Activated CD4-positive, alpha-beta T cell treated with anti-CD3 and anti-CD28 coated beads, Interleukin-2, amount 10 ng/mL, durations not matched to agents 7 days and 5 days (primary cell): ENCODE results near the gene THOC3. TPM values are rescaled to one million over a fixed set of nuclear protein-coding genes. Genes with fewer than 3 reads are reported as not detected.
"Not testable (repeated sequence)": the region's sequence is repeated elsewhere in the genome, so short reads cannot be mapped to it uniquely, and the experiment has no call there.

ENCODE experiments used
- CTCF ChIA-PET: fragments of 350-600 bp; sonication (Branson Sonifier 250); formaldehyde crosslinking; loops from one replicate; lab custom pipeline; 2021; ENCODE audit warnings: antibody characterized with exemption; lab: Charles Lee
- POLR2A ChIA-PET: fragments of 350-600 bp; sonication (Branson Sonifier 250); formaldehyde crosslinking; loops from one replicate; lab custom pipeline; 2021; ENCODE audit warnings: antibody characterized with exemption; lab: Charles Lee
- DNase-seq: peaks from one replicate; pipeline ENCODE4 v3.0.0-alpha.2; 2020
- H3K27ac Mint-ChIP-seq: one replicate; pipeline ENCODE4 v1.8.0; 2021; ENCODE audit warnings: mild to moderate bottlenecking, moderate library complexity, mixed read lengths
- H3K27me3 Mint-ChIP-seq: one replicate; pipeline ENCODE4 v1.8.0; 2021; ENCODE audit warnings: mixed read lengths
- H3K36me3 Mint-ChIP-seq: one replicate; pipeline ENCODE4 v1.8.0; 2021; ENCODE audit warnings: low read depth, mixed read lengths
- H3K4me1 Mint-ChIP-seq: one replicate; pipeline ENCODE4 v1.8.0; 2021; ENCODE audit warnings: mixed read lengths
- H3K4me3 Mint-ChIP-seq: one replicate; pipeline ENCODE4 v1.8.0; 2021; ENCODE audit warnings: mild to moderate bottlenecking, moderate library complexity, mixed read lengths
- H3K9me3 Mint-ChIP-seq: one replicate; pipeline ENCODE4 v1.8.0; 2021; ENCODE audit warnings: mixed read lengths
- total RNA-seq, 2 experiments: library from RNA; stranded (reverse); gene quantifications; one replicate each; pipeline ENCODE4 v1.2.3, GENCODE V29; 2021

The THOC3 gene
- total RNA-seq, 2 experiments from 2014 or later: 58.4 to 61.6 TPM

- DNase-seq, CTCF ChIA-PET, POLR2A ChIA-PET, H3K27ac Mint-ChIP-seq, H3K9me3 Mint-ChIP-seq, H3K4me3 Mint-ChIP-seq, H3K27me3 Mint-ChIP-seq, H3K4me1 Mint-ChIP-seq, H3K36me3 Mint-ChIP-seq: not testable (repeated sequence)
Observed at GRCh38 chr5:175962329-175962728, 5.8 kb downstream of the THOC3 start.

GRCh38 chr5:175960228-175960627 is 7.9 kb downstream of the THOC3 start:
- POLR2A ChIA-PET, H3K36me3 Mint-ChIP-seq, H3K9me3 Mint-ChIP-seq, H3K27me3 Mint-ChIP-seq, H3K27ac Mint-ChIP-seq, CTCF ChIA-PET, H3K4me3 Mint-ChIP-seq, DNase-seq, H3K4me1 Mint-ChIP-seq: not testable (repeated sequence)

GRCh38 chr5:175958515-175958914 is 9.6 kb downstream of the THOC3 start:
- CTCF ChIA-PET, H3K27ac Mint-ChIP-seq, H3K4me3 Mint-ChIP-seq, DNase-seq, POLR2A ChIA-PET, H3K4me1 Mint-ChIP-seq, H3K27me3 Mint-ChIP-seq, H3K9me3 Mint-ChIP-seq, H3K36me3 Mint-ChIP-seq: not testable (repeated sequence)

GRCh38 chr5:175954107-175954506 is 14.0 kb downstream of the THOC3 start:
- H3K27me3 Mint-ChIP-seq, H3K4me1 Mint-ChIP-seq, H3K36me3 Mint-ChIP-seq, H3K9me3 Mint-ChIP-seq, CTCF ChIA-PET, POLR2A ChIA-PET, DNase-seq, H3K27ac Mint-ChIP-seq, H3K4me3 Mint-ChIP-seq: not testable (repeated sequence)

- H3K27me3 Mint-ChIP-seq, H3K4me3 Mint-ChIP-seq, CTCF ChIA-PET, DNase-seq, H3K9me3 Mint-ChIP-seq, H3K27ac Mint-ChIP-seq, H3K4me1 Mint-ChIP-seq, H3K36me3 Mint-ChIP-seq, POLR2A ChIA-PET: not testable (repeated sequence)
Observed at GRCh38 chr5:175952810-175953209, 15.3 kb downstream of the THOC3 start.

- CTCF ChIA-PET, DNase-seq, H3K4me1 Mint-ChIP-seq, H3K4me3 Mint-ChIP-seq, POLR2A ChIA-PET, H3K27me3 Mint-ChIP-seq, H3K9me3 Mint-ChIP-seq, H3K36me3 Mint-ChIP-seq, H3K27ac Mint-ChIP-seq: not testable (repeated sequence)
Observed at GRCh38 chr5:175951339-175951969, 16.7 kb downstream of the THOC3 start.

GRCh38 chr5:175948329-175949108 is 19.6 kb downstream of the THOC3 start:
- H3K9me3 Mint-ChIP-seq, H3K36me3 Mint-ChIP-seq, H3K27me3 Mint-ChIP-seq, POLR2A ChIA-PET, H3K4me3 Mint-ChIP-seq, DNase-seq, CTCF ChIA-PET, H3K4me1 Mint-ChIP-seq, H3K27ac Mint-ChIP-seq: not testable (repeated sequence)

GRCh38 chr5:175943253-175943652 is 24.9 kb downstream of the THOC3 start:
- H3K4me3 Mint-ChIP-seq, H3K9me3 Mint-ChIP-seq, H3K27ac Mint-ChIP-seq, H3K27me3 Mint-ChIP-seq, CTCF ChIA-PET, DNase-seq, POLR2A ChIA-PET, H3K4me1 Mint-ChIP-seq: not testable (repeated sequence)
- peaks cover 11% of the 10 kb centered on the region for H3K36me3 Mint-ChIP-seq

- peaks cover 11% of the 10 kb centered on the region for H3K36me3 Mint-ChIP-seq
- H3K9me3 Mint-ChIP-seq, CTCF ChIA-PET, POLR2A ChIA-PET, DNase-seq, H3K4me1 Mint-ChIP-seq, H3K27me3 Mint-ChIP-seq, H3K27ac Mint-ChIP-seq, H3K4me3 Mint-ChIP-seq: not testable (repeated sequence)
Observed at GRCh38 chr5:175940632-175941031, 27.5 kb downstream of the THOC3 start.

GRCh38 chr5:175938489-175938888 is 29.6 kb downstream of the THOC3 start:
- POLR2A ChIA-PET, H3K9me3 Mint-ChIP-seq, H3K4me3 Mint-ChIP-seq, DNase-seq, H3K27ac Mint-ChIP-seq, H3K27me3 Mint-ChIP-seq, CTCF ChIA-PET, H3K4me1 Mint-ChIP-seq: not testable (repeated sequence)
- peaks cover 11% of the 10 kb centered on the region for H3K36me3 Mint-ChIP-seq

- POLR2A ChIA-PET, H3K36me3 Mint-ChIP-seq, H3K9me3 Mint-ChIP-seq, CTCF ChIA-PET, H3K27me3 Mint-ChIP-seq, H3K27ac Mint-ChIP-seq, H3K4me3 Mint-ChIP-seq, DNase-seq, H3K4me1 Mint-ChIP-seq: not testable (repeated sequence)
Observed at GRCh38 chr5:175928752-175929151, 39.4 kb downstream of the THOC3 start.

GRCh38 chr5:175925106-175925505 is 43.0 kb downstream of the THOC3 start:
- CTCF ChIA-PET, POLR2A ChIA-PET, H3K4me1 Mint-ChIP-seq, H3K27me3 Mint-ChIP-seq, H3K9me3 Mint-ChIP-seq, H3K27ac Mint-ChIP-seq, H3K4me3 Mint-ChIP-seq, DNase-seq, H3K36me3 Mint-ChIP-seq: not testable (repeated sequence)

GRCh38 chr5:175922192-175922885 is 45.8 kb downstream of the THOC3 start:
- Mint-ChIP-seq H3K27ac (no peak overlapping the region), H3K36me3 (peaks cover 3% of the 10 kb centered on the region), H3K27me3 (no peaks in the 10 kb centered on the region), H3K4me1 (no peaks in the 10 kb centered on the region), H3K9me3 (no peaks in the 10 kb centered on the region), H3K4me3 (no peak overlapping the region)
- ChIA-PET CTCF (no interaction called here), POLR2A (no interaction called here)
- DNase-seq: no peak
